ENCODE results near the gene WNT8B.

DNA sequence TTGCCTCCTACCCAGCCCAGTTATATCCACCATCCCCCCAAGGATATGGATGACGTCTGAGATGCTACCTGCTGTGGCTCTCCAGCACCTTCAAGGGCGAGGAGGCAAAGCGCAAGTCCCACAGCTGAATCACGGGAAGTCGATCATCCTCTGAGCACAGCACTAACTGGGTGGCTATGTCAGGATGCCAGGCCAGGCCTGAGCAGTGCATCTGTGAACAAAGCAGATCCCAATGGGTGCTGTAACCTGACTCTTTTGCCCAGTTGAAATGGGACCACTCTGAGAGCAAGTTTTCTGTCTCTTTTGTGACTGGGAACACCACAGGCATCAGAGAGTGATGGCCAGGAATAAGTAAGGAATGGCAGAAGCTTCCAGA lies 44.5 kb downstream of the WNT8B start:
- no peak for TF ChIP-seq EZH2 (IDR thresholded peaks at IDR 0.05; ENCODE audit: low read length)
- TF ChIP-seq, protein P1, sequence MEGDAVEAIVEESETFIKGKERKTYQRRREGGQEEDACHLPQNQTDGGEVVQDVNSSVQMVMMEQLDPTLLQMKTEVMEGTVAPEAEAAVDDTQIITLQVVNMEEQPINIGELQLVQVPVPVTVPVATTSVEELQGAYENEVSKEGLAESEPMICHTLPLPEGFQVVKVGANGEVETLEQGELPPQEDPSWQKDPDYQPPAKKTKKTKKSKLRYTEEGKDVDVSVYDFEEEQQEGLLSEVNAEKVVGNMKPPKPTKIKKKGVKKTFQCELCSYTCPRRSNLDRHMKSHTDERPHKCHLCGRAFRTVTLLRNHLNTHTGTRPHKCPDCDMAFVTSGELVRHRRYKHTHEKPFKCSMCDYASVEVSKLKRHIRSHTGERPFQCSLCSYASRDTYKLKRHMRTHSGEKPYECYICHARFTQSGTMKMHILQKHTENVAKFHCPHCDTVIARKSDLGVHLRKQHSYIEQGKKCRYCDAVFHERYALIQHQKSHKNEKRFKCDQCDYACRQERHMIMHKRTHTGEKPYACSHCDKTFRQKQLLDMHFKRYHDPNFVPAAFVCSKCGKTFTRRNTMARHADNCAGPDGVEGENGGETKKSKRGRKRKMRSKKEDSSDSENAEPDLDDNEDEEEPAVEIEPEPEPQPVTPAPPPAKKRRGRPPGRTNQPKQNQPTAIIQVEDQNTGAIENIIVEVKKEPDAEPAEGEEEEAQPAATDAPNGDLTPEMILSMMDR (optimal IDR thresholded peaks at IDR 0.05 in 1 of 3, IDR thresholded peaks at IDR 0.05 in 1 of 3, conservative IDR thresholded peaks at IDR 0.05 in 1 of 3; ENCODE audit: extremely low read depth in 1 of 3, insufficient read depth in 2 of 3, low read length in 3 of 3): no peak

All from keratinocyte (primary cell).